Activated T-cell treated with anti-CD3 and anti-CD28 coated beads for 4 hours (primary cell): ENCODE measurements around the gene TBC1D22B.

Source experiments
- DNase-seq: peaks from one replicate; pipeline ENCODE4 v3.0.0-alpha.2; 2020

Gene TBC1D22B

DNA sequence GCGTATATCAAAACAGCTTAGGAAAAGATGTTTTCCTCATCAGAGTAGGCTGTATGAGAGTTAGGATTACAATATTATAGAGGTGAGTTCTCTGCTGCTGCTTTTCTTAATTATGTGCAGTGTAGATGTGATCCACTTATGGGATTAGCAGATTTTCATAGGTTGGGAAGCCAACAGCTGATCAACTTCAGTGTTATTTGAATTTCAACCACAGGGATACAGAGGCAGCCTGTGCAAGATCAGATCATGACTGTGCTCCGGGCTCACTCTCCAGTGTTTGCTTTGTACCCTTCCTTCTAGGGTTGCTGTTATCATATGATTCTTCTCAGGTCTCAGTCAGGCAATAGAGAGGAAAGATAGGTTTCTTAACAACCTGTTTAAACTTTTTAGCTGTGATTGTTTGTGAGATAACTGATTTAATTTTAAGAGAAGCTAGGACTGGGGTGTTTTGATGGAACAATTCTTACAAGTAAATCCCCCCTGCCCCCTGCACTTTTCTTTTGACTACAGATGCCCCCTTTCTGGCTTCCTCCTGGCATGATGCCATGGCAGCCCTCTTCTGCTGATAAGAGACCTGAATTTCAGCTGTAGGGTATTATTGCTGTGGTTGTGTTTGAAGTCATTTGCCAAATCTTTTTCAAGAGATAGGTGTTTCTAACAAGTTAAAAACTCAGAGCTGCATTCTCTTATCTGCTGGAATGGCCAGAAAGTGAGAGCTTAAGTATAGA is 104.7 kb downstream of the TBC1D22B start:
- no peak for DNase-seq

DNA sequence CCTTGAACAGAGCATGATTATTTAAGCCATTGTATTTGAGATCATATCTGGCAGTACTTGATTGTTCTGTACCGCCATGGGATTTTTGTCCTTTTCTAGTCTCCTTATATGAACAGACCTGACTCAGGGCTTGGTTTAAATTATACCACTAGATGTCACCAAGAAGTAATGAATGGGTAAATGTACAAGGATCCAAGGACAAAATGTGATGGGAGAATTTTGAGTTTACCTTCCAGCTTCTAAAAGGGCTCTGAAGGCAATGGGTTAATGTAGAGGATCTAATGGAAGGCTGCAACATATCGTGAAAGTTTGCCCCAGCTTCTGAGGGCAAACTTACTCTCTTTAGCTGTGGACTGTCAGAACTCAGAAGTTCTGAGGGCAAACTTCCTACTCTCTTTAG is 108.2 kb downstream of the TBC1D22B start:
- DNase-seq = no peak

DNA sequence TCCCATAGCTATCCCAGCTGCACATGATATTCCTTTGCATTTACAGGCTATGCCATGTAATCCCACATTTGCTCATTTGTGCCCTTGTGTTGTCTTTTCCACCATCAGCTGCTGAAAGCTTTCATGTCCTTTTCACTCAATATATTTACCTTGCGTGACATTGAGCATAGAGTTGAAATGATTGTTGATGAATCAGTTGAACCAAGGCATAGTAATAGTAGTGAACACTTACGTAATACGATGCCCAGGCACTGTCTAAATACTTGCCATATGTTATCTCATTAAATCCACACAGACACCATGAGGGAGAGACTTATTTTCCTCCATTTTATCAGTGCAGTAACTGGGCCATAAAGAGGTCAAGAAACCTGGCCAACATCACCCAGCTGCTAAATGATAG is 109.3 kb downstream of the TBC1D22B start:
- no peak for DNase-seq

DNA sequence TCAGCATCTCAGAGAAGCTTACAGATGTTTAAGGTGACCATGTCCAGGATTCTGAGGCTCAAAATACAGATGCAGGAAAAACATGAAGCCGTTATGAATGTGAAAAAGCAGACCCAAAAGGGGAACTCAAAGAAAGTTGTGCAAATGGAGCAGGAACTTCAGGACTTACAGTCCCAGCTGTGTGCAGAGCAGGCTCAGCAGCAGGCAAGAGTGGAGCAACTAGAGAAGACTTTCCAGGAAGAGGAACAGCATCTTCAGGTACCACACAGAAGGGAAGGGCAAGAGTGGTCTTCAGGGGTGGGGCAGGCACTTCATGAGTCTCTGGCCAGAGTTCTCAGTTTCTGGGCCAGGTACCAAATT is 111.4 kb downstream of the TBC1D22B start:
- DNase-seq = no peak

DNA sequence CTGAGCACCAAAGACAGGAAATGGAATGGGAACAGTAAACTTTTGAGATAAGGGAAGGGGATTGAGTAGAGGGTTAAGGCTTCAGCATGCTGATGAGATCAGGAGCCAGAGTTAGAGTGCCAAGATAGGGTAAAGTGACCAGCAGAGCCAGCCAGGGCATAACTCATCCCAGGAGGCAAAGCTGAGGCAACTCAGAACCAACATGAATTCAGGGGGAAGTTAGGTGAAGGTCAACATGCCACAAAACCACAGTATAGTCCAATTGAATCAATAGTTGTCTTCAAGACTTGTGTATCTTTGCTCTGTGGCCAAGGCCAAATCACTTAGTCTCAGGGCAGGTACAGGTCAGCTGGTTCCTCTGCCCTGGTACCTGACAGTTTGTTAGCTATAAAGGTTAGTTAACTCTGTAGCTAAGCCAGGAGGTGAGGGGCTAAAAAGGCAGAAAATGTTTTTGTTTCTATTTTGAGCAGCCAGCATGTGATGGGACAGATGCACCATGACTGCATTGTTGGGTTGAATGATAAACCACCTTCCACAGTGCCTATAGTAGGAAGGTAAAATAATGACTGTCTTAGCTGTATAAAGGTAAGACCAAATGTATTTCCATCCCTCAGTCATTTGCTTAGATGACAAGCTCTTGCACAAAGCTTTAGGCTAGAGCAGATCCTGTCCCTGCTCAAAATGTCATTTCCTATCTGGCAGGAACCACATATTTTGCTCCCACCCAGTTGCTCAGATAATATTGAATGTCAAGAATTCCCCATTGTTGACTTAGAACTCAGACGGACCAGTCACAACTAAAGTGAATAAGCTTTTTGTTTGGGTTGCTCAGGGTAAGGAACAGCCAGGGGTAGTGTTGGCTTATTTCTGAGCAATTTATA is 112.0 kb downstream of the TBC1D22B start:
- DNase-seq = no peak

DNA sequence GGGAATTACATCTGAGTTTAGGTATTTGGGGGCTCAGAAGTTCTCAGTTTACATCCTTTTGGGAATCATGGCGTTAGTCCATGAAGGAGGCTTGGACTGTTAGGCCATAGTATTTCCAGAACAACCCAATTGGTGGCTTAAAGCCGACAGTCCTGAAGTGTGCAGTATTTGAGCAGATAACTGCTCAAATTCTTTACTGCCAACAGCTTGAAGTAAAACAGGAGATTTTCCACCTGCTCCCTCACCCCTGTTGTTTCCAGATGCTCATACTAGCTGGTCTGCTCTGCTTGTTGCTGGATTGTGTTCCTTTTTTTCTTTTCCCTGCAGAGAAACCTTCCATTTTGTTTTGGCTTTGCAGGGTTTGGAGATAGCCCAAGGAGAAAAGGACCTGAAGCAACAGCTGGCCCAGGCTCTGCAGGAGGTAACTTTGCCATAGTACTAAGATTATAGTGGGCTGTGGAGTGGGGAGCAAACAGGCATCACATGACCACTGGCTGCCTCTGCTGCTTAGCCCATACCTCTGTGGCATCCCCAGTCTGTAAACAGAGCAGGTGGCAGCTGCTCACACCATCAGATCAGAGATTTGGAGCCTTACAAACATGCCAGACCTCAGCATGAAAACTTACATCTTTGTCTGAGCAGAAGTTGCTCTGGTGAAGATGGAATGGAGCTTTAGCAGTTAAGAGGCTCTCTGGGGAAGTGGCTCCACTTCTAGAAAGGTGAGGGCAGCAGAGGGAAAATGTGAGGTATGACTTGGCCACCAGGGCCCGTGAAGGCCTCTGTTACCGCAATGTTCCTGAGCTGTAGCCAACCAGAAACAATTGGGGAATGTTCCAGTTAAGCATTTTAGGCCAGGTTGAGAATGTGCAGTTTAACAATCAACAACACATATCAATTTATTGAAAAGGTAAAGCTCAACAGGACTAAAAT is 113.8 kb downstream of the TBC1D22B start:
- DNase-seq = no peak

DNA sequence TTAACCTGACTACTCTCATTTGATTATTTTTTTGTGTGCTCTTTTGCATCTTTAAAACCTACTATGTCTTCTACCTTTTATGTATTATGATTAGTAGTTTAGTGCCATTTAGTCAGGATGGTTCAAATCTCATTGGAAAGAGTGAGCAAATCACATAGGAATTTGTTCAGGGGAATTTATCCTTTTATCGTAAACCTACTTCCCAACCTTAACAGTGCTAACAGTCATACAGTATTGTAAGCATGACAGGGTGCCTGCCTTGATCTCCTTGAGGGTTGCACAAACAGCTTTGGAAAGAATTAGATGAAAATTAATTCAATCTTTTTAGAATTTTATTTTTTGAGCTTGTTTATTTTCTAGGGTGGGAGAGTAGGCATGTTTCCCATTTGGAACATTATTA is 114.5 kb downstream of the TBC1D22B start:
- DNase-seq = no peak

DNA sequence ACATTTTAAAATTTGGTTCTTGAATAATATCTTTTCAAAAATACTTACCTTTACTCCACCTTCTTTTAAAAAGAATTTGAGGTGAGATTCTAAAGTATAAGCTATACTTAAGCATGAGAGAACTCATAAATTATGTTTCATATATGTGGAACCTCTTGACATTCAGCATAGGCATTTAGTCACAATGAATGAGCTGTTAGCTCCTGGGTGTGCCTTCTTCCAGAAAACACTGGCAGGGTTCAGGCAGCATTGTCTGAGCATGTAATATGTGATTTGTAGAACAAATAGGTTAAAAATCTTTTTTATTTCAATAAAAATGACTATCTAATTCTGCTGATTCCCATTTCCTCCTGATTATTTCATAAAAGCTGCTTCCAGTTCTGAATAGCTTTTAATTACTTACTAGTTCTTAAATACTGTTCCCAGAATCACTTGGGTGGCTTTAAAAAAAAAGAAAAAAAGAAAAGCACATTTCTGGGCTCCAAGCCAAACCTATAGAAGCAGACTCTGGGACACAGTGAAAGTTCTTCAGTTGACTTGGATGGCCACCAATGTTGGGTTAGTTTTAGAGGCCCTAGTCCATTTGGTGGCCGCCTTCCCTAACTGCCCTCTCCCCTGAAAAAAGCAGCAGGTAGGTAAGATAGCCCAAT is 116.4 kb downstream of the TBC1D22B start:
- no peak for DNase-seq

DNA sequence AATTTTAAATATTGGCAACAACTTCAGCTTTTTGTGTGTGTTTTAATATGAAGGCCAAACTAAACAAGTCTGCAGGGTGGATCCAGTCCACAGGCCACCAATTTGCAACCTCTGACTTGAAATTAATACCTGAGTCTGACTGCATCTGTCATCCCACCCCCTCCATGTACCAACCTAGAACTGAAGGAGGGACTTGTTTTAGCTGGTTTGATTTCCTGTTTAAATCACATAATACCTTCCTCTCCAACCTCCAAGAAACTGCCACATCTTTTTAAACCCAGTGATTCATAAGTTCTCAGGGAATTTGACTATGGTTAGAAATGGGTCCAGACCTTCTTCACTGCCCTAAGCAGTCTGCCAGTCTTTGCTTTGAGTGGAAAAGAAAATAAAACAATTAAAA is 117.8 kb downstream of the TBC1D22B start:
- DNase-seq = no peak

DNA sequence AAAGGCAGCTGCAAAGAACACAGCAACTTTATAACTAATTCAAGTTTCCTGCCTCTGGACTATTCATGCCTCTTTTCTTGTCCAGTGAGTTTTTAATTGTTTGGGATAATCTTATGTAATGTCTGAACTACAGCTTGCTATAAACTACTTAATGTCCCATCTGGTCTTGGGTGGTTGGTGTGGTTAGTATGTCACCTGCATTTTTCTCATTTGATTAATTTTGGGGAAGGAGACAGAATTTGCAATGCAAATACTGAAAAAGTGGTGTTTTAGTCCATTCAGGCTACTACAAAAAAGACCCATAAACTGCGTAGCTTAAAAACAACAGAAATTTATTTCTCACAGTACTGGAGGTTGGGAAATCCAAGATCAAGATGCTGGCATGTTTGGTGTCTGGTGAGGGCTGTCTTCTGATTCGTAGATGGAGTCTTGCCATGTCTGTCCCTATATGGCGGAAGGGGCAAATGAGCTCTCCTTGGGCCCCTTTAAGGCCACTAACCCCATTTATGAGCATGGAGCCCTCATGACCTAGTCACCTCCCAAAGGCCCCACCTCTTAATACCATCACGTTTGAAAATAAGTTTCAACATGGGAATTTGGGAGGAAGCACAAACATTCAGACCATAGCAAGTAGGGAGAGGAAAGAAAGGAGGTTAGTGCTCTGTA is 118.6 kb downstream of the TBC1D22B start:
- DNase-seq = no peak

DNA sequence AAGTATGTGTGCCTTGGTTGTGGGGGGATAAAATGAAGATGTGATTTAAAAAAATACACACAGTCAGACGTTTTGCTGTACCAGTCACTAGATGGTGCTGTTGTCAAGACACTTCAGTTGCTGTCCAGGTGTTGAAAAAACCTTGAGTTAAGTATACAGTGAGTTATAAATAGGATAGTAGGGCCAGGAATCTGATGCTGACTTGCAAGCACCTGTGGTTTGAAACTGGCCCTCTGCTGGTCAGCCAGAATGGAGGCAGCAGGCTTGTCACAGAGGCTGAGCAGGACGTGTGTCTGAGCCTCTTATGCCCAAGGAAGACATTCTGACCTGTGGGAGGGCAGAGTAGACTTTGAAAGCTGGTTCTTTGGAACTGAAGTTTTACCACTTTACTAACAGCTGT is 124.0 kb downstream of the TBC1D22B start:
- no peak for DNase-seq
